SU-DHL-6 (cell line): ENCODE results near the gene FAM163B.

Experiments used
- H2AFZ ChIP-seq: fragments of 200-600 bp; sonication (generic); 2 replicates; pipeline ENCODE4 v1.6.1; 2014; ENCODE audit warnings: low read depth, mild to moderate bottlenecking, moderate library complexity, mixed read lengths, antibody characterized with exemption, low read length; ENCODE audit not compliant: severe bottlenecking
- H3F3A ChIP-seq: fragments of 200-600 bp; shearing (Covaris generic); 2 replicates; pipeline ENCODE4 v1.6.0; 2016; ENCODE audit warnings: antibody characterized with exemption, mild to moderate bottlenecking; ENCODE audit not compliant: insufficient read depth
- H3K27ac ChIP-seq: fragments of 200-600 bp; sonication (generic); 2 replicates; pipeline ENCODE4 v1.5.1; 2016; ENCODE audit warnings: low read depth, mild to moderate bottlenecking, low read length, moderate library complexity, mixed read lengths
- H3K27me3 ChIP-seq: fragments of 200-600 bp; sonication (generic), shearing (Covaris generic); 2 replicates; pipeline ENCODE4 v1.6.0; 2014; ENCODE audit warnings: mild to moderate bottlenecking, low read length
- H3K36me3 ChIP-seq: fragments of 200-600 bp; sonication (generic); 2 replicates; pipeline ENCODE4 v1.6.1; 2014; ENCODE audit warnings: mild to moderate bottlenecking, low read length, mixed read lengths
- H3K4me2 ChIP-seq: fragments of 300-600, 200-600 bp; shearing (Covaris generic), sonication (generic); 2 replicates; pipeline ENCODE4 v1.6.0; 2014; ENCODE audit warnings: low read length, low read depth, mild to moderate bottlenecking; ENCODE audit not compliant: poor library complexity, severe bottlenecking
- H3K4me3 ChIP-seq: fragments of 200-600 bp; sonication (generic); 2 replicates; pipeline ENCODE4 v1.5.1; 2014; ENCODE audit warnings: antibody characterized with exemption, low read length, mild to moderate bottlenecking, mixed read lengths; ENCODE audit not compliant: insufficient read depth, poor library complexity, severe bottlenecking
- H3K79me2 ChIP-seq: fragments of 200-600 bp; sonication (generic); 2 replicates; pipeline ENCODE4 v1.6.1; 2014; ENCODE audit warnings: mild to moderate bottlenecking, low read length, moderate library complexity; ENCODE audit not compliant: insufficient read depth
- H3K9ac ChIP-seq: fragments of 200-600 bp; sonication (generic); 2 replicates; pipeline ENCODE4 v1.7.0; 2014; ENCODE audit warnings: mild to moderate bottlenecking, low read length
- H3K9me2 ChIP-seq: fragments of 200-600 bp; sonication (generic); replicated peaks from 2 replicates; pipeline ENCODE4 v1.6.1; 2014; ENCODE audit warnings: low read length; ENCODE audit not compliant: insufficient read depth
- H3K9me3 ChIP-seq: fragments of 200-600 bp; sonication (generic); 2 replicates; pipeline ENCODE4 v1.6.1; 2014; ENCODE audit warnings: low read length, mixed read lengths; ENCODE audit not compliant: insufficient read depth
- H4K20me1 ChIP-seq: fragments of 200-600 bp; sonication (generic); 2 replicates; pipeline ENCODE4 v1.6.1; 2014; ENCODE audit warnings: low read depth, mild to moderate bottlenecking, antibody characterized with exemption, low read length, moderate library complexity, mixed read lengths
- CTCF ChIP-seq: fragments of 200-600 bp; sonication (generic); IDR thresholded peaks from one replicate; pipeline ENCODE4 v1.5.1; 2017; ENCODE audit warnings: antibody characterized with exemption, mild to moderate bottlenecking, low read length, moderate library complexity; ENCODE audit not compliant: insufficient read depth, poor library complexity, severe bottlenecking
- EZH2phosphoT487 ChIP-seq: fragments of 200-600 bp; sonication (generic), shearing (Covaris generic); conservative IDR thresholded peaks from 2 replicates; pipeline ENCODE4 v1.6.1; 2018; ENCODE audit warnings: mild to moderate bottlenecking, antibody characterized with exemption, low read length, moderate library complexity, mixed read lengths

The FAM163B gene

GRCh38 chr9:133655701-133656100, 46.5 kb upstream of the FAM163B start:
- Histone ChIP-seq H3F3A (no peaks in the 10 kb centered on the region), H3K4me2 (no peak overlapping the region), H3K36me3 (no peaks in the 10 kb centered on the region), H3K27ac (no peak overlapping the region), H2AFZ (no peak overlapping the region), H3K9me2 (no peaks in the 10 kb centered on the region), H3K9me3 (no peaks in the 10 kb centered on the region), H3K79me2 (no peaks in the 10 kb centered on the region), H3K27me3 (no peaks in the 10 kb centered on the region), H4K20me1 (no peaks in the 10 kb centered on the region), H3K9ac (no peak overlapping the region), H3K4me3 (no peak overlapping the region)
- no peak for TF ChIP-seq EZH2phosphoT487
- no peak for TF ChIP-seq CTCF

- Histone ChIP-seq H3K9me2 (no peaks in the 10 kb centered on the region), H4K20me1 (no peaks in the 10 kb centered on the region), H3K9ac (no peak overlapping the region), H3K27me3 (no peaks in the 10 kb centered on the region), H3K4me2 (no peak overlapping the region), H3F3A (no peaks in the 10 kb centered on the region), H3K4me3 (no peak overlapping the region), H3K79me2 (no peaks in the 10 kb centered on the region), H3K9me3 (no peaks in the 10 kb centered on the region), H3K36me3 (no peaks in the 10 kb centered on the region), H2AFZ (no peak overlapping the region), H3K27ac (no peak overlapping the region)
- TF ChIP-seq CTCF (no peak), EZH2phosphoT487 (no peak)
Measured at GRCh38 chr9:133654736-133655657, 45.8 kb upstream of the FAM163B start.

GRCh38 chr9:133653638-133654037, 44.4 kb upstream of the FAM163B start:
- TF ChIP-seq CTCF: no peak
- TF ChIP-seq EZH2phosphoT487: no peak
- no peaks in the 10 kb centered on the region for H3K27me3 ChIP-seq
- no peaks in the 10 kb centered on the region for H3K9me2 ChIP-seq
- H3K4me3 ChIP-seq: no peak overlapping the region
- no peak overlapping the region for H3K27ac ChIP-seq
- H2AFZ ChIP-seq: no peak overlapping the region
- H3K4me2 ChIP-seq: no peak overlapping the region
- no peaks in the 10 kb centered on the region for H3K79me2 ChIP-seq
- H3K36me3 ChIP-seq: no peaks in the 10 kb centered on the region
- H3F3A ChIP-seq: no peaks in the 10 kb centered on the region
- H3K9ac ChIP-seq: no peak overlapping the region
- H3K9me3 ChIP-seq: no peaks in the 10 kb centered on the region
- no peaks in the 10 kb centered on the region for H4K20me1 ChIP-seq
